Thyroid gland (tissue), 4 donors: ENCODE results near the gene PHOX2A.

Source experiments
- POLR2A ChIP-seq, 2 donors: fragments of 450-650 bp; IDR thresholded peaks; one replicate each; pipeline ENCODE4 v1.6.1; 2017; ENCODE audit warnings: antibody characterized with exemption in 2 of 2, mild to moderate bottlenecking in 2 of 2, moderate library complexity in 1 of 2
- TF ChIP-seq, protein P1 (sequence below), 6 experiments: fragments of 200-600 bp in 3 of 6; fragments of 450-650 bp in 3 of 6; sonication (generic) in 3 of 6; IDR thresholded peaks; one replicate each; pipeline ENCODE4 v1.5.1; 2016 to 2019; ENCODE audit warnings: antibody characterized with exemption in 6 of 6, mild to moderate bottlenecking in 2 of 6, inconsistent platforms in 1 of 6, moderate library complexity in 1 of 6

DNA sequence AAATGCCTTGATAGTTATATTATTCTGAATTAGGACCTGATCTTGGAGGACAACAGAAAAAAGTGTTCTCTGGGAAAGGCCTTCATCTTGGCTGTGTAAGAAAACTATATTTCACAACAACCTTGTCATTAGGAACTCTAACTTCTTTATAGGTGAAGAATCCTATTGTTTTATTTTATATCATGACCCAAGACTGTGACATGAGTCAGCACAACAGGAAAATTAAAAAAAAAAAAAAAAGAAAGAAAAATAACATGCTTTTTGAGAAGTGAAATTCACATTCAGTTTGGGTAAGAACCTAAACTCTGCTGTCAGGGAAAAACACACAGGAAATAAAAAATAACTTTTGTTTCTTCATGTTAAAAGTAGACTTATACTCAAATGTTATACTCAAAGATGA, 39.1 kb downstream of the PHOX2A start:
- TF ChIP-seq, protein P1, sequence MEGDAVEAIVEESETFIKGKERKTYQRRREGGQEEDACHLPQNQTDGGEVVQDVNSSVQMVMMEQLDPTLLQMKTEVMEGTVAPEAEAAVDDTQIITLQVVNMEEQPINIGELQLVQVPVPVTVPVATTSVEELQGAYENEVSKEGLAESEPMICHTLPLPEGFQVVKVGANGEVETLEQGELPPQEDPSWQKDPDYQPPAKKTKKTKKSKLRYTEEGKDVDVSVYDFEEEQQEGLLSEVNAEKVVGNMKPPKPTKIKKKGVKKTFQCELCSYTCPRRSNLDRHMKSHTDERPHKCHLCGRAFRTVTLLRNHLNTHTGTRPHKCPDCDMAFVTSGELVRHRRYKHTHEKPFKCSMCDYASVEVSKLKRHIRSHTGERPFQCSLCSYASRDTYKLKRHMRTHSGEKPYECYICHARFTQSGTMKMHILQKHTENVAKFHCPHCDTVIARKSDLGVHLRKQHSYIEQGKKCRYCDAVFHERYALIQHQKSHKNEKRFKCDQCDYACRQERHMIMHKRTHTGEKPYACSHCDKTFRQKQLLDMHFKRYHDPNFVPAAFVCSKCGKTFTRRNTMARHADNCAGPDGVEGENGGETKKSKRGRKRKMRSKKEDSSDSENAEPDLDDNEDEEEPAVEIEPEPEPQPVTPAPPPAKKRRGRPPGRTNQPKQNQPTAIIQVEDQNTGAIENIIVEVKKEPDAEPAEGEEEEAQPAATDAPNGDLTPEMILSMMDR (IDR thresholded peaks at IDR 0.05): no peak
- no peak for TF ChIP-seq POLR2A (IDR thresholded peaks at IDR 0.05)
